OCI-LY7 (cell line): ENCODE measurements around the gene SETD6. TPM values are rescaled to one million over a fixed set of nuclear protein-coding genes. Genes with fewer than 3 reads are reported as not detected.
A peak's percentile ranks its signal among the peaks of the same experiment; 100 is the strongest.
"Not testable (repeated sequence)": the region's sequence is repeated elsewhere in the genome, so short reads cannot be mapped to it uniquely, and the experiment has no call there.

Source experiments
- BruUV-seq: library from RNA; stranded (reverse); fragments of 400-500 nt; replicated peaks from 2 replicates; lab custom pipeline; 2021; lab: Mats Ljungman, UMichigan
- CTCF ChIA-PET: fragments of 300-600 bp; sonication (Branson Sonifier 250); formaldehyde crosslinking; loops from one replicate; lab custom pipeline; 2022; ENCODE audit warnings: antibody characterized with exemption; ENCODE audit not compliant: unreplicated experiment; lab: Charles Lee
- POLR2A ChIA-PET: fragments of 300-600 bp; sonication (Branson Sonifier 250); formaldehyde crosslinking; loops from one replicate; lab custom pipeline; 2022; ENCODE audit warnings: antibody characterized with exemption; lab: Charles Lee
- DNase-seq: peaks from one replicate; pipeline ENCODE4 v3.0.0-alpha.2; 2015; ENCODE audit warnings: low spot score
- H2AFZ ChIP-seq: fragments of 200-600 bp; sonication (generic), shearing (Covaris generic); 2 replicates; pipeline ENCODE4 v1.6.1; 2014; ENCODE audit warnings: mild to moderate bottlenecking, antibody characterized with exemption, low read length, moderate library complexity
- H3K27ac ChIP-seq: fragments of 200-600 bp; sonication (generic); 2 replicates; pipeline ENCODE4 v1.5.1; 2014; ENCODE audit warnings: mixed run types, low read depth, mild to moderate bottlenecking, moderate library complexity, low read length, inconsistent platforms; ENCODE audit not compliant: poor library complexity, severe bottlenecking
- H3K36me3 ChIP-seq: fragments of 200-600 bp; sonication (generic); 2 replicates; pipeline ENCODE4 v1.6.1; 2014; ENCODE audit warnings: mild to moderate bottlenecking, antibody characterized with exemption, low read length, moderate library complexity, mixed read lengths; ENCODE audit not compliant: insufficient read depth
- H3K4me1 ChIP-seq: fragments of 200-600 bp; sonication (generic); 2 replicates; pipeline ENCODE4 v1.5.1; 2014; ENCODE audit warnings: mild to moderate bottlenecking, low read length; ENCODE audit not compliant: insufficient read depth, poor library complexity, severe bottlenecking
- H3K4me2 ChIP-seq: fragments of 200-600 bp; sonication (generic); 2 replicates; pipeline ENCODE4 v1.6.1; 2014; ENCODE audit warnings: mild to moderate bottlenecking, low read length
- H3K4me3 ChIP-seq: fragments of 200-600 bp; sonication (generic); 2 replicates; pipeline ENCODE4 v1.5.1; 2014; ENCODE audit warnings: mild to moderate bottlenecking, low read depth, low read length; ENCODE audit not compliant: poor library complexity, severe bottlenecking
- H3K79me2 ChIP-seq: fragments of 200-600 bp; sonication (generic); 2 replicates; pipeline ENCODE4 v1.6.1; 2016; ENCODE audit warnings: low read depth, mild to moderate bottlenecking, low read length, moderate library complexity, mixed read lengths; ENCODE audit not compliant: insufficient read depth
- H3K9me2 ChIP-seq: fragments of 200-600 bp; sonication (generic); 2 replicates; pipeline ENCODE4 v1.6.1; 2016; ENCODE audit warnings: mild to moderate bottlenecking, low read length, mixed read lengths; ENCODE audit not compliant: insufficient read depth
- H3K9me3 ChIP-seq: fragments of 200-600 bp; sonication (generic); 2 replicates; pipeline ENCODE4 v1.6.1; 2014; ENCODE audit warnings: mild to moderate bottlenecking, mixed run types, low read length, mixed read lengths
- H4K20me1 ChIP-seq: fragments of 200-600 bp; sonication (generic); 2 replicates; pipeline ENCODE4 v1.6.1; 2014; ENCODE audit warnings: mild to moderate bottlenecking, antibody characterized with exemption, low read length, moderate library complexity, mixed read lengths; ENCODE audit not compliant: insufficient read depth
- CTCF ChIP-seq: fragments of 200-600 bp; sonication (generic); conservative IDR thresholded peaks from 2 replicates; pipeline ENCODE4 v1.5.1; 2014; ENCODE audit warnings: mild to moderate bottlenecking, antibody characterized with exemption, low read length, moderate library complexity, mixed read lengths
- EZH2phosphoT487 ChIP-seq: fragments of 200-600 bp; sonication (generic); IDR thresholded peaks from 2 replicates; pipeline ENCODE4 v1.6.1; 2018; ENCODE audit warnings: low read depth, borderline replicate concordance, mild to moderate bottlenecking, mixed run types, antibody characterized with exemption, low read length, moderate library complexity, mixed read lengths
- intact Hi-C: fragments of 100-400 bp; cut with micrococcal nuclease; formaldehyde crosslinking; loops from one replicate; pipeline ENCODE4 v1.10.0; 2022; ENCODE audit not compliant: unreplicated experiment
- total RNA-seq, 2 experiments: library from RNA; depleted of rRNA in 1 of 2; stranded (reverse); fragments of >200 nt in 1 of 2; shearing (Covaris generic) in 1 of 2; gene quantifications; 2 replicates each; pipeline ENCODE4 v1.2.3, GENCODE V29; 2014 to 2022

Gene SETD6
- total RNA-seq, 2 experiments from 2014 or later = 19.6 to 33.1 TPM

GRCh38 chr16:58556678-58557077 lies 41.4 kb downstream of the SETD6 start:
- intact Hi-C loops = no loop called here
- H4K20me1 ChIP-seq = peaks cover 10% of the 10 kb centered on the region; the same call in 1 of the 2 replicates
- H3K4me2 ChIP-seq = no peak overlapping the region
- H2AFZ ChIP-seq = no peak overlapping the region
- no peak for DNase-seq
- no peaks in the 10 kb centered on the region for H3K4me1 ChIP-seq
- H3K79me2 ChIP-seq = peaks cover 15% of the 10 kb centered on the region; the same call in 1 of the 2 replicates
- peaks cover 99% of the 10 kb centered on the region for H3K36me3 ChIP-seq
- no peak overlapping the region for H3K27ac ChIP-seq
- no peak overlapping the region for H3K4me3 ChIP-seq
- no TSS peak for BruUV-seq
- TF ChIP-seq EZH2phosphoT487 = no peak
- no peak for TF ChIP-seq CTCF
- CTCF ChIA-PET = no interaction called here
- H3K9me2 ChIP-seq = no peaks in the 10 kb centered on the region
- no peaks in the 10 kb centered on the region for H3K9me3 ChIP-seq
- POLR2A ChIA-PET = interaction anchor here (0.9 to 1.3 kb wide), 3 partner anchors 14 to 32 kb away, joined by 3 to 7 read pairs (median 5); no protein-coding TSS in a partner anchor

GRCh38 chr16:58563235-58563634 lies 47.9 kb downstream of the SETD6 start:
- Histone ChIP-seq H3K9me2 (no peaks in the 10 kb centered on the region), H3K36me3 (peaks cover 97% of the 10 kb centered on the region), H3K9me3 (no peaks in the 10 kb centered on the region), H3K4me3 (no peak overlapping the region), H2AFZ (no peak overlapping the region), H4K20me1 (peaks cover 5% of the 10 kb centered on the region; the same call in 1 of the 2 replicates), H3K4me1 (no peaks in the 10 kb centered on the region), H3K27ac (no peak overlapping the region), H3K79me2 (peaks cover 46% of the 10 kb centered on the region; the same call in 1 of the 2 replicates), H3K4me2 (no peak overlapping the region)
- ChIA-PET CTCF (no interaction called here), POLR2A (interaction anchor here (1.0 kb wide), 1 partner anchor 20 kb away, joined by 3 read pairs; no protein-coding TSS in a partner anchor)
- intact Hi-C loops = no loop called here
- TF ChIP-seq CTCF (no peak), EZH2phosphoT487 (no peak)
- no peak for DNase-seq
- BruUV-seq = no TSS peak

GRCh38 chr16:58563775-58564174 lies 48.5 kb downstream of the SETD6 start:
- intact Hi-C loops = no loop called here
- Histone ChIP-seq H3K4me1 (no peaks in the 10 kb centered on the region), H3K9me2 (no peaks in the 10 kb centered on the region), H3K4me3 (no peak overlapping the region), H3K4me2 (no peak overlapping the region), H4K20me1 (peaks cover 4% of the 10 kb centered on the region; the same call in 1 of the 2 replicates), H2AFZ (no peak overlapping the region), H3K27ac (no peak overlapping the region), H3K36me3 (peaks cover 96% of the 10 kb centered on the region), H3K79me2 (peaks cover 46% of the 10 kb centered on the region; the same call in 1 of the 2 replicates), H3K9me3 (no peaks in the 10 kb centered on the region)
- ChIA-PET CTCF (no interaction called here), POLR2A (interaction anchor here (0.5 to 1.0 kb wide), 2 partner anchors 19 to 147 kb away, joined by 3 to 6 read pairs; no protein-coding TSS in a partner anchor)
- TF ChIP-seq EZH2phosphoT487 (no peak), CTCF (peak; percentile 24; the same call in 1 of the 2 replicates)
- no peak for DNase-seq
- no TSS peak for BruUV-seq

GRCh38 chr16:58565697-58566096 lies 50.4 kb downstream of the SETD6 start:
- intact Hi-C loops, H3K27ac ChIP-seq, BruUV-seq, DNase-seq, CTCF ChIA-PET, H3K9me3 ChIP-seq, H3K4me3 ChIP-seq, H4K20me1 ChIP-seq, H2AFZ ChIP-seq, H3K9me2 ChIP-seq, H3K4me1 ChIP-seq, H3K4me2 ChIP-seq: not testable (repeated sequence)
- POLR2A ChIA-PET = interaction anchor here (0.7 kb wide), 2 partner anchors 15 to 41 kb away, joined by 3 to 4 read pairs; no protein-coding TSS in a partner anchor
- Histone ChIP-seq H3K36me3 (peaks cover 96% of the 10 kb centered on the region), H3K79me2 (peaks cover 46% of the 10 kb centered on the region; the same call in 1 of the 2 replicates)
